Uterus (tissue), 4 donors: ENCODE measurements around the gene PSMB3. TPM values are rescaled to one million over a fixed set of nuclear protein-coding genes. Genes with fewer than 3 reads are reported as not detected.
"Not testable (repeated sequence)": the region's sequence is repeated elsewhere in the genome, so short reads cannot be mapped to it uniquely, and the experiment has no call there.

Source experiments
- DNase-seq, 2 donors: peaks; one replicate each; pipeline ENCODE4 v3.0.0-alpha.2; 2019 to 2020
- H3K27ac ChIP-seq, 2 donors: fragments of 200-600 bp; sonication (generic); 1 replicate in 1 of 2; 2 replicates in 1 of 2; pipeline ENCODE4 v1.5.1; 2016 to 2018
- H3K27me3 ChIP-seq, 2 donors: fragments of 200-600 bp; sonication (generic); one replicate each; pipeline ENCODE4 v1.5.1; 2018 to 2019; ENCODE audit warnings: control low read depth in 1 of 2
- H3K36me3 ChIP-seq, 2 donors: fragments of 200-600 bp; sonication (generic); one replicate each; pipeline ENCODE4 v1.5.1; 2019; ENCODE audit warnings: control low read depth in 1 of 2
- H3K4me1 ChIP-seq, 2 donors: fragments of 200-600 bp; sonication (generic); one replicate each; pipeline ENCODE4 v1.5.1; 2018 to 2019; ENCODE audit warnings: control low read depth in 1 of 2
- H3K4me3 ChIP-seq, 2 donors: fragments of 200-600 bp; sonication (generic); 1 replicate in 1 of 2; 2 replicates in 1 of 2; pipeline ENCODE4 v1.5.1; 2018 to 2019; ENCODE audit warnings: mild to moderate bottlenecking in 1 of 2
- H3K9me3 ChIP-seq, 2 donors: fragments of 200-600 bp; sonication (generic); one replicate each; pipeline ENCODE4 v1.5.1; 2019; ENCODE audit warnings: control low read depth in 1 of 2
- POLR2A ChIP-seq, 2 donors: fragments of 450-650 bp; IDR thresholded peaks; one replicate each; pipeline ENCODE4 v1.6.1; 2016; ENCODE audit warnings: antibody characterized with exemption in 2 of 2, mild to moderate bottlenecking in 1 of 2, moderate library complexity in 1 of 2
- intact Hi-C: fragments of 100-400 bp; cut with DNase I; formaldehyde crosslinking; loops from one replicate; pipeline ENCODE4 v1.15.1; 2023; ENCODE audit warnings: low total_unique reads
- total RNA-seq, 4 donors: library from RNA; depleted of rRNA in 3 of 4; stranded (reverse); fragments of >200 nt in 3 of 4; gene quantifications; one replicate each; pipeline versions ENCODE4 v1.1.0 to v1.2.4, GENCODE V29; 2014 to 2023
- TF ChIP-seq, protein P1 (sequence below), 4 experiments: fragments of 200-600 bp in 2 of 4; fragments of 450-650 bp in 2 of 4; sonication (generic) in 2 of 4; IDR thresholded peaks; one replicate each; pipeline ENCODE4 v1.5.1; 2016 to 2019; ENCODE audit warnings: antibody characterized with exemption in 4 of 4, mild to moderate bottlenecking in 2 of 4, moderate library complexity in 1 of 4
- donor health status: DM: yes; HTN: yes; CAD: no.

The PSMB3 gene
- total RNA-seq, 4 donors from 2014 or later, result 91.6 to 285 (median 101) TPM

DNA sequence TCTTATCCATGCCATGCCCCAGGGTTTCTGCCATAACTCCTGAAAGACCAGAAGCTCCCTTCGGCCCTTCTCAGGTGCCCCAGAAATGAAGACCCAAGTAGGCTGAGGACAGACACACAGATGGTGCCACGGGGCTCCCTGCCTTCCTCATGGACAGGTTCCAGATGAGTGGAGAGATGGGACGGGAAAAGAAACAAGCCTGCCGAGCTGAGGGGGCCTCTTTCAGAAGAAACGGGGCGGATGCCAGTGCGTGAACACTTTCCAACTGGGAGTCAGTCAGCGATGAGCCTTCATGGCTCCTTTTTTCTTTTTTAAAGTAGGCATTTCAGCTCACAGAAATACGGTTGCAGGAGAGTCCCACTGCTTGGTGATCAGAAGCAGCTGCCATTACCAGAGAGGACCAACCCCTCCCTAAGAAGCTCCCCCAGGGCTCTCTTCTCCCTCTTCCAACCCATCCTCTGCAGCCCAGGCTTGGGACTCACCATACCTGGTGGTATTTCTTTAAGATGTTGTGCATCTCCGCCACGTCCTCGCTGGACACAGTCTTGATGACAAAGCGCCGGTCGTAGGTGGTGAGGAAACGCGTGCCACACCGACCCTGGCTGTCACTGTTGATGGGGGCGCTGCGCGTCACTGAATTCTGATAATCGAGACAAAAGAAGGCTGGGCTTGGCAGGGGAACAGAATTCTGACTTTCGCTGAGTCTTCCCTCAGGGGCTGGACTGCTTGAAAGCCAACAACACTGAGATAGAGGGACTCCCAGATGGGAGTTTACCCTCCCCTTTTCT is 27.6 kb downstream of the PSMB3 start:
- Histone ChIP-seq H3K27me3 (no peaks in the 10 kb centered on the region), H3K27ac (no peak overlapping the region), H3K4me3 (no peak overlapping the region), H3K4me1 (no peaks in the 10 kb centered on the region), H3K36me3 (no peaks in the 10 kb centered on the region), H3K9me3 (no peaks in the 10 kb centered on the region)
- DNase-seq, result no peak
- intact Hi-C loops, result no loop called here
- TF ChIP-seq, protein P1, sequence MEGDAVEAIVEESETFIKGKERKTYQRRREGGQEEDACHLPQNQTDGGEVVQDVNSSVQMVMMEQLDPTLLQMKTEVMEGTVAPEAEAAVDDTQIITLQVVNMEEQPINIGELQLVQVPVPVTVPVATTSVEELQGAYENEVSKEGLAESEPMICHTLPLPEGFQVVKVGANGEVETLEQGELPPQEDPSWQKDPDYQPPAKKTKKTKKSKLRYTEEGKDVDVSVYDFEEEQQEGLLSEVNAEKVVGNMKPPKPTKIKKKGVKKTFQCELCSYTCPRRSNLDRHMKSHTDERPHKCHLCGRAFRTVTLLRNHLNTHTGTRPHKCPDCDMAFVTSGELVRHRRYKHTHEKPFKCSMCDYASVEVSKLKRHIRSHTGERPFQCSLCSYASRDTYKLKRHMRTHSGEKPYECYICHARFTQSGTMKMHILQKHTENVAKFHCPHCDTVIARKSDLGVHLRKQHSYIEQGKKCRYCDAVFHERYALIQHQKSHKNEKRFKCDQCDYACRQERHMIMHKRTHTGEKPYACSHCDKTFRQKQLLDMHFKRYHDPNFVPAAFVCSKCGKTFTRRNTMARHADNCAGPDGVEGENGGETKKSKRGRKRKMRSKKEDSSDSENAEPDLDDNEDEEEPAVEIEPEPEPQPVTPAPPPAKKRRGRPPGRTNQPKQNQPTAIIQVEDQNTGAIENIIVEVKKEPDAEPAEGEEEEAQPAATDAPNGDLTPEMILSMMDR (IDR thresholded peaks at IDR 0.05), result no peak
- no peak for TF ChIP-seq POLR2A (IDR thresholded peaks at IDR 0.05)

DNA sequence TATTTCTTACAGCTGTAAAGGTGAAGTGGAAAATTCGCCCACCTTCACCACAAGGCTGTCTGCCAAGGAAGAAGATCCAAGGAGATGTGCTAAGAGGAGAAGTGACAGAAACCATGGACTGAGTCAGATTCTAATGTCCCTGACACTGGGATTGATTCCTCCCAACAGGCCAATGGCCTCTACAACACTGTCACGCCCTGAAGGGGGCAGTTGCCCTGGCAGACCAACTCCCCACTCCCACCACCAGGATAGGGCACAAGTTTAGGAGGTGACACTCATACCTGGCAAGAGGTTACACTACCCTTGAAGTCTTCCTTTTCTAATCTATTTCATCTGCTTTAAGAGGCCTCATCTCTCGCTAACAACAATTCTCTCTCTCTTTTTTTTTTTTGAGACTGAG is 30.7 kb downstream of the PSMB3 start:
- no peaks in the 10 kb centered on the region for H3K27me3 ChIP-seq
- H3K27ac ChIP-seq, result no peak overlapping the region
- TF ChIP-seq, protein P1 (IDR thresholded peaks at IDR 0.05), result no peak
- TF ChIP-seq POLR2A (IDR thresholded peaks at IDR 0.05), result no peak
- H3K36me3 ChIP-seq, result no peaks in the 10 kb centered on the region
- no peak for DNase-seq
- H3K9me3 ChIP-seq, result no peaks in the 10 kb centered on the region
- H3K4me3 ChIP-seq, result no peak overlapping the region
- H3K4me1 ChIP-seq, result no peaks in the 10 kb centered on the region
- intact Hi-C loops, result no loop called here

DNA sequence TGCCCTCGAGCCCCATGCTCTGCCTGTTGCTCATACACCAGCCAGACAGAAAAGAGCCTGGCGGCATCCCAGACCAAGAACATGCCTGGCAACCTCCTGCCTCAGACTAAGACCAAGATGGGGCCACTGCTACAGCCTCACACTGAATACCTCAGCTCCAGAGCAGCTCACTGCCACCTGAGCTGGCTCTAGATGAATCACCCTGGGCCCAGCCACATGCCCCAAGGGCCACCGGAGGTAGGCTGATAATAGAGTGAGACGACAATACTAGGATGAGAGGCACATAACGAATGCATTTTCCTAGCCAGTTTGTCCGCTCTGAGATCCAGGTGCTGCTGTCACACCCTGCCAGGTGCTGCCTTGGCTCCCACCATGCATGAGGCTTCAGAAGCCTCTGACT is 33.8 kb downstream of the PSMB3 start:
- no peak overlapping the region for H3K4me3 ChIP-seq
- no peaks in the 10 kb centered on the region for H3K9me3 ChIP-seq
- no peaks in the 10 kb centered on the region for H3K27me3 ChIP-seq
- peaks cover 0 to 5% of the 10 kb centered on the region in 2 donors for H3K4me1 ChIP-seq
- intact Hi-C loops, result no loop called here
- TF ChIP-seq, protein P1 (IDR thresholded peaks at IDR 0.05), result no peak
- no peak for TF ChIP-seq POLR2A (IDR thresholded peaks at IDR 0.05)
- H3K27ac ChIP-seq, result no peak overlapping the region
- no peaks in the 10 kb centered on the region for H3K36me3 ChIP-seq
- DNase-seq, result no peak

DNA sequence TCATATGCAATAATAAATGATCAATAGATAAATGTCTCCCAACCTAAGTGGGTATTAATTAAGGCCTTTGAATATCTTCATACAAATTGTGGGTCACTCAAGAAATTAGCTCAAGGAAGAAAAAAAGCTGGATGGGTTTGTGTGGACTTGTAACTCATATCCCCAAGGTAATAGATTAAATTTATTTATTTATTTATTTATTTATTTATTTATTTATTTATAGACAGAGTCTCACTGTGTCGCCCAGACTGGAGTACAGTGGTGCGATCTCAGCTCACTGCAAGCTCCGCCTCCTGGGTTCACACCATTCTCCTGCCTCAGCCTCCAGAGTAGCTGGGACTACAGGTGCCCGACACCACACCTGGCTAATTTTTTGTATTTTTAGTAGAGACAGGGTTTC is 35.5 kb downstream of the PSMB3 start:
- DNase-seq, H3K4me3 ChIP-seq, H3K4me1 ChIP-seq, intact Hi-C loops, H3K36me3 ChIP-seq, H3K27me3 ChIP-seq, H3K27ac ChIP-seq, H3K9me3 ChIP-seq: not testable (repeated sequence)

DNA sequence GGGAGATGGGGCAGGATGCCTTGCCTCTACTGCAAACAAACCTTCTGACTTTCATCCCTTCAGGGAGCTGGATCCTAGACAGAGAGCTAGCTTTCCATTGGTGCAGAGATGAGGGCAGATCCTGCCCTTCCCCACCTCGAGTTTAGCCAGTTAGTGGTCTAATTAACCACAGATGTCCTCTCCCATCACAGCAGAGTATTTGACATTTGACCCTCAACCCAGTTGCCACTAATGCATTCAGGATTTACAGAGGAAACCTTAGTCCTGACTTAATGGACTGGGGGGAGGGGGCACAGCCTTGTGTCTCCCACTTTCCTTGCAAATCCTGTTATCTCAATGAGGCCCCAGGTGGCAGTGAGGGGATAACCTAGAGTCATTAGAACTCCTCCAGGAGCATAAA is 36.6 kb downstream of the PSMB3 start:
- Histone ChIP-seq H3K9me3 (no peaks in the 10 kb centered on the region), H3K27ac (no peak overlapping the region), H3K36me3 (no peaks in the 10 kb centered on the region), H3K27me3 (no peaks in the 10 kb centered on the region), H3K4me3 (no peak overlapping the region), H3K4me1 (peaks cover 0 to 5% of the 10 kb centered on the region in 2 donors)
- intact Hi-C loops, result no loop called here
- no peak for DNase-seq
- TF ChIP-seq, protein P1 (IDR thresholded peaks at IDR 0.05), result no peak
- TF ChIP-seq POLR2A (IDR thresholded peaks at IDR 0.05), result no peak

DNA sequence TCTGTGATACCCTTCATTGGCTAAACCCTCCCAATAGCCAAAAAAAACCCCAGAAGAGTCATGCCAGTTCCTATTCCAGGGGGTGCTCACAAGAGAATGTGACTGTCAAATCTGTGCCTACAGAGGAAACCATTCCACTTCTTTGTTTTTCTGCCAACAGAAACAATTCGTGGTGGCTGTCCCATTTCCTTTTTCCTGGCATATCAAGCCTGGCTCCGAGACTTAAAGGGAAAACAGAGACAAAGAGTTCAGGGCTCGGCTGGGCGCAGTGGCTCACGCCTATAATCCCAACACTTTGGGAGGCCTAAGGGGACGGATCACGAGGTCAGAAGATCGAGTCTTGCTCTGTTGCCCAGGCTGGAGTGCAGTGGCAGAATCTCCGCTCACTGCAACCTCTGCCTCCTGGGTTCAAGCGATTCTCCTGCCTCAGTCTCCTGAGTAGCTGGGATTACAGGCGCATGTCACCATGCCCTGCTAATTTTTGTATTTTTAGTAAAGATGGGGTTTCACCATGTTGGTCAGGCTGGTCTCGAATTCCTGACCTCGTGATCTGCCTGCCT is 37.7 kb downstream of the PSMB3 start:
- H3K27me3 ChIP-seq, intact Hi-C loops: not testable (repeated sequence)

More for the DNA sequence above, 37.7 kb downstream of the PSMB3 start:
- H3K36me3 ChIP-seq, H3K4me3 ChIP-seq, H3K4me1 ChIP-seq, H3K27ac ChIP-seq, DNase-seq, H3K9me3 ChIP-seq: not testable (repeated sequence)
